GM18519 (cell line): Measurements from ENCODE around the gene CLEC9A.

Experiments used
- ATAC-seq: cut with Tn5 transposase; IDR thresholded peaks from one replicate; pipeline ENCODE4 v1.9.1; 2021; ENCODE audit warnings: mild to moderate bottlenecking, moderate library complexity; ENCODE audit not compliant: unreplicated experiment, low FRiP score

CLEC9A gene

DNA sequence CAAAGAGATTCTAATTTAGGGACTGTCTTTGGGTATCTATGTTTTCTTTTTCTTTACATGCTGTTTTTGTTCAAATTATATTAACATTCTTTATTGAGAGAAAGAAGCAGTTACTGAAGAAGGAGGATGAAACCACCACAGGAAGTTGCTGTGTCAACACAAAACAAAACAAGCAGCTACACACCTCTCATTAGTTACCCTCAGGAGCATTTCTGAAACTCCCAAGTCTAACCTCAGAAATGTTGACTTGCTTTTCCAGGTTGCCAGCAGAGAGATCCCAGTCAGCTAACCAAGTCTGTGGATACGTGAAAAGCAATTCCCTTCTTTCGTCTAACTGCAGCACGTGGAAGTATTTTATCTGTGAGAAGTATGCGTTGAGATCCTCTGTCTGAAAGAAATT, 34.8 kb downstream of the CLEC9A start:
- ATAC-seq, result no peak

DNA sequence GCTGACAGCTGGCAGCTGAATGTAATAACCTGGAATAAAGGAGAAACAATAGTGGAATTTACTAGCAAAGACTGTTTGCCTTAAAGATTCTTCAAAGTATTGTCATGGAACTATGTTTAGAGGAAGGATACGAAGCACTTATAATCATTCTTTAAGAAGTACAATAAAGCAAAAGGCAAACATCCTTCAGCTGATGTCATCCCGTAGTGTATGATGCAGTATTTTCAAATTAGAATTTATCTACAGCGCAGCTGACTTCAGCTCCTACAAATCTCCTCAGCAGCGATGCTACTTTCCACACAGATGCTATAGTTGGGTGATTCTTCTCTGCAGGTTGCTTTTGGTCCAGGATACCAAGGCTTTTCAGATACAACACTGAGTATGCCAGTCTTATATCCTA, 36.8 kb downstream of the CLEC9A start:
- no peak for ATAC-seq

DNA sequence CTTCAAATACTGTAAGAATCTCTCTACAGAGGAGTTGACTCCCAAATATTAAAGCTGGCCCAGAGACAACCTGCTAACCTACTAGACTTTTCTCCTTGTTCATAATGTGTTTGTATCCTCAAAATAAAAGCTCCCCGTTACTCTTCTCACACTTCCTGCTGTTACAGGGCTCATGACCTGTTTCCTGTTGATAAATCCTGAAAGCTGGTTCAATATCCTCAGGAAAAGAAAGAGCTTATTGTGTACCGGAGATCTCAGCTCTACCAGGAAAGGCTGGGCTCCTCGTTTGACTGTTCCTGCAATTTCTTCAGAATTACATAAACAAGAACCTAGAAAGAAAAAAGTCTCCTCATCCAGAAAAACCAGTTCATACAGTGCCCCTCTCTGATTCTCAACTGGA, 37.5 kb downstream of the CLEC9A start:
- ATAC-seq, result no peak

DNA sequence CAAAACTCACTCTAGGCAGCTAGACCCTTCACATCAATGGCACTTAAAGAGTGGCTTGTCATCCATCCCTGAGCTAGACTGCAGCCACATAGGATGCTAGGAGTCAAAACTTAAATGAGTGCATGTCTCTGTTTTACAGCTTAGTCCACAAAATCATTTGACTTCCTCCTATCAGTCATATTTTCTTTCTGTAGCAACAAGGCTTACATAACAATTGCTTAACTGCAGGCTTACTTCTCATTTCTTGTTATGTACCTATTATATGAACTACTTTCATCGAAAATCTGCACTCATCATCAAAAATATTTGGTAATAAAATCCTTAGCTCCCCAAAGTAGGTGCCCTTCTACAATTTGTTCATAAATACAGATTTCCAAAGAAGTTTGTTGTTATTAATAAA, 38.2 kb downstream of the CLEC9A start:
- ATAC-seq, result no peak

DNA sequence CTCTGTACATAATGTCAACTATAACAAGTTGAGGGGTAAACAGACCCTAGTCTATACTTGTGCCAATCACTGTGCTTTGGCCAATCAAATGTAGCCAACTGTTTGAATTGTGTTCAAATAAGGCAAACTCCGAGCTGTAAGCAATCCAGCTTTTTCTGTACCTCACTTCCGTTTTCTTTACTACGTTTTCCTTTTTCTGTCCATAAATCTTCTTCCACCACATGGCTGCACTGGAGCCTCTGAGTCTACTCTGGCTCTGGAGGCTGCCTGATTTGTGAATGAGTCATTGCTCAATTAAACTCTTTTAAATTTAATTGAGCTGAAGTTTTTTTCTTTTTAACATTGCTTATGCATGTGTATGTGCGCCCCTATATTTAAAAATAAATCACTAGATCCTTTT, 38.6 kb downstream of the CLEC9A start:
- ATAC-seq, result no peak

DNA sequence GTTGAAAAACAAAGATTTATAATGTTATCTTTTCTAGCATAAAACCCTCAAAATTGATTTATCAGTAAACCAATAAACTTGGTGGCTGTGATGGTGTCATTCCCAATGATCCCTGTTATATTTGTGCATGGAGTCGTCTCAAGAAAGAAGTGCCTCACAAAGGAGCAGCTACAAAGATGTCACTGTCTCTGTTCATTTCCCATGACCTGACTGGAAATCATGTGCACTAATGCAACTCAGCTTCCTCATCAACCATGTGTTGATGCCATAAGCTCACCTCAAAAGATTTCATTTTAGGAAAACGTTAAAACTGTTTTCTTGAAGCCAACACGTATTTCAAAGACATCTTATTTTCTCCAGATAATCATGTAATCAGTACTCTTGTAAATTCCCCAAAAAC, 39.5 kb downstream of the CLEC9A start:
- no peak for ATAC-seq

DNA sequence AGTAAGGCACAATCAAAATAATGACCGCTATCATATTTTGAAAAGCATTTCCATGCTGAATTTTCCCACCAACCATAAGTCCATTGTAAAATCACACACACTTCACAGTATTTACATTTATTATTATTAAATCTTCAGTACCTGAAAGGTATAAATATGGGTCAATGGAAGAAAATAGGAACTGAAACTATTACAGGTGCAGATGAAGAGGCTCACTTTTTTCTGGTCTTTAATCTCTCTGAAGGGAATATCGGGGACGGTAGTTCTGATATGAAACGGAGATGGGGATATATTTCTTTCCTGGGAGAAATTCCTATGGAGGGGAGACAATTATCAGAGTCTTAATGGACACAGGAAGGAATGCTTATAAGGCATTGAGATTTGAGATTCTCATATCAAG, 39.9 kb downstream of the CLEC9A start:
- no peak for ATAC-seq

DNA sequence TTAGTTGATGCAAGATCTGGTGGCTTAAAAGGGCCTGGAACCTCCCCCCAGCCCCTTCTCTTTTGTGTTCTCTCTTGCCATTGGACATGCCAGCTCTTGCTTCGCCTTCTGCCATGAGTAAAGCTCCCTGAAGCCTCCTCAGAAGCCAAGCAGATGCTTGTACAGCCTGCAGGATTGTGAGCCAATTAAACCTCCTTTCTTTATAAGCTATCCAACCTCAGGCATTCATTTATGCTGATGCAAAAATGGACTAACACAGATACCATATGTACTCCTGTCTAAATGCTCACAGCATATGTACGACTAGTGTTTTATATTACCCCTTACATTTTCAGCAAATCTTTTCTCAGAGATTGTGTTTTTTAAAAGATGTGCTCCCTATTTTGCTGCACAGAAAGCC, 41.6 kb downstream of the CLEC9A start:
- ATAC-seq, result no peak

DNA sequence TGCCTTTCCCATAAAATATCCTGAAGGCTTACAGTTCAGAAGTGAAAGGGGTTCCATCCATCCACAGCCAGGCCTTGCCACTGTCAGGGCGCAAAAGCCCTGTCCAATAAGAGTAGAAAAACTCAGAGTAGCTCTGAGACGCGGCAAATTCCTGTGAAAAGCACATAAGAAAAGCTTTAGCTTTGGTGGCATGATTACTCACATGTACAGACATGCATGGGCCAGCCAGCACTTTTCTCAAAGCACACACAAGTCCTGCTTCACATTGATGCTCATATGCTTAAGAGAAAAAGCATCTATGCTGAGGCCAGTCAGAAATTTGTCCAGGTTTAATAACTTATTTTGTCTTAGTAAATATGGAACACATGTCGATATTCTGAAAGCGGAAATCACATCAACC, 42.8 kb downstream of the CLEC9A start:
- no peak for ATAC-seq

DNA sequence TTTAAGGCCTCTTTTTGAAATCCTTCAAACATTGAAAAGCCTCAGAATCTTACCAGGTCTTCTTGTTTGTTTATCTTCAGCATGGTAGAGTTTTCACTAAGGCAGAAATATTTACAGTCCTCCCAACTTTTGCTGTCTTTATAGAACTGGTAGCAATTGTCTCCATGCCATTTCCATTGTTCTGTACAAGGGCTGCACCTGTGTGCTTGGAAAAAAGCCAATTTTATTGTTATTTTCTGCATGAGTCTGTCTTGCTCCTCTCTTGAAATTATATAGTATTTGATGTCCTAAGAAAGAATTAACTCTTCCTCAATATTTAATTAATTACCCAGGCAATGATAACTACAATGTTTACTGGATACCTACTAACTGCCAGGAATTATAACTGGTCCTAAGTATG, 45.0 kb downstream of the CLEC9A start:
- no peak for ATAC-seq

DNA sequence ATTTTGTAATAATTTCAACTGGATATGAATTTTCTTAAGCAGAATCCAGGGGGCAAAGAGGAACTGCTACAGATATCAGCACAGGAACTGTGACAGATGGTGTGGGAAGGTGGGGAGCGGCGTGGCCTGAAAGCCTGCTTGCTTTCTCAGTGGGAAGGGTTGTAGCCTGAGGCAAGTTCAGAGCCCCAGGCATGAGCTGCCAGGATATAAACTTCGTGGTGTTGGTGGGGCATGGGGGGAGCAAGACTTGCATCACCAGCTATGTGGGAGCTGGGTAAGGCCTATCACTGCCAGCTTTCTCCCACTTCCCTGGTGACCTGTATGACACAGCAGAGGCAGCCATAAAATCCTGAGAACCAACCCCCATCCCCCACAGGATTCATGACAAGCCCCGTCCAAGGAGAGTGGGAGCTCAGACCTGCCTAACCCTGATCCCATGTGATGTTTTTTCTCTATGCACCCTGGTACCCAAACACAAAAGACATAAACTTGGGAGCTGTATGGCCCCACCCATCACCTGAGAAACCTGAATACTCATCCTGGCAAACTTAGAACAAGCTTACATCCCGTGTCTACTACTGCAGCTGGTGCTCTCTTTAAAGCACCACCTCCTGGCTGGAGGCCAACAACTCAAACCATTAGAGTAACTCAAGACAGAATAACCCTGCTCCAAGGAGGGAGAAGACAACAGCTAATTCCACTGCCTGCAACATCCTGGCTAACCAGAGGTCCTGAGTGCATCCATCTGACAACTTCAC, 51.8 kb downstream of the CLEC9A start:
- ATAC-seq, result no peak

DNA sequence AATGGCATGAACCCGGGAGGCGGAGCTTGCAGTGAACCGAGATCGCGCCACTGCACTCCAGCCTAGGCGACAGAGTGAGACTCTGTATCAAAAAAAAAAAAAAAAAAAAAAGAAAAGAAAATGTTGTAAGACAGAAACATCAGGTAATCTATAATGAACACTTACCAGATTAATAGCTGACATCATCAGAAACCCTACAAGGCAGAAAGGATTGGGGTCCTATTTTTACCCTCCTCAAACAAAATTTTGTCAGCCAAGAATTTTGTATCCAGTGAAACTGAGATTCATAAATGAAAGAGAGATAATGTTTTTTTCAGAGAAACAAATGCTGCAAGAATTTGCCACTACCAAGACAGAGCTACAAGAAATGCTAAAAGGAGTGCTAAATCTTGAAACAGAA, 54.3 kb downstream of the CLEC9A start:
- ATAC-seq, result no peak

DNA sequence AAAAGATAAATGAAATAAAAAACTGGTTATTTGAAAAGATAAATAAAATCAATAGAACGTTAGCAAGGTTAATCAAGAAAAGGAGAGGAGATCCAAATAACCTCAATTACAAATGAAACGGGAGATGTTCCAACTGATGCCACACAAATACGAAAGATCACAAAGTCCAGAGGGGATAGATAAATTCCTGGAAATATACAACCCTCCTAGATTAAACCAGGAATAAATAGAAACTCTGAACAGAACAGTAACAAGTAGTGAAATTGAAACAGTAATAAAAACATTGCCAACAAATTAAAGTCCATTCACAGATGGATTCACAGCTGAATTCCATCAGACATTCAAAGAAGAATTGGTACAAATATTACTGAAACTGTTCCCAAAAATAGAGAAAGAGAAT, 55.9 kb downstream of the CLEC9A start:
- no peak for ATAC-seq

DNA sequence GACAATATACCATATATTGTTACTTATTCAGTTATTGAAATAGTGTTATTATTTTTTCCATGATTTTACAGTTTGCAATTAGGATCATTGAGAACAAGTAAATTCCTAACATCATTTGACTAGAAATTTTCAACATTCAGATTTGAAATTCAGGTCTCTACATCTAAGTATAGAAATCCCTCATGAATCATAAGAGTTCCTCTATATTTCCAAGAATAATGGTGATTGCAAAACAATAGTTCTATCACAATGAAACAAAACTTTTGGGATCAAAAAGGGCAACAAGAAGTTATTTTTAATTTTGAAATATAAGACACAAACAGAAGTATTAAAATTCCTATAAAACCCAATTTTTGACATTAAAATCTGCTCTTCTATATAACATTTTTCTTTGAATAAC, 57.5 kb downstream of the CLEC9A start:
- no peak for ATAC-seq

DNA sequence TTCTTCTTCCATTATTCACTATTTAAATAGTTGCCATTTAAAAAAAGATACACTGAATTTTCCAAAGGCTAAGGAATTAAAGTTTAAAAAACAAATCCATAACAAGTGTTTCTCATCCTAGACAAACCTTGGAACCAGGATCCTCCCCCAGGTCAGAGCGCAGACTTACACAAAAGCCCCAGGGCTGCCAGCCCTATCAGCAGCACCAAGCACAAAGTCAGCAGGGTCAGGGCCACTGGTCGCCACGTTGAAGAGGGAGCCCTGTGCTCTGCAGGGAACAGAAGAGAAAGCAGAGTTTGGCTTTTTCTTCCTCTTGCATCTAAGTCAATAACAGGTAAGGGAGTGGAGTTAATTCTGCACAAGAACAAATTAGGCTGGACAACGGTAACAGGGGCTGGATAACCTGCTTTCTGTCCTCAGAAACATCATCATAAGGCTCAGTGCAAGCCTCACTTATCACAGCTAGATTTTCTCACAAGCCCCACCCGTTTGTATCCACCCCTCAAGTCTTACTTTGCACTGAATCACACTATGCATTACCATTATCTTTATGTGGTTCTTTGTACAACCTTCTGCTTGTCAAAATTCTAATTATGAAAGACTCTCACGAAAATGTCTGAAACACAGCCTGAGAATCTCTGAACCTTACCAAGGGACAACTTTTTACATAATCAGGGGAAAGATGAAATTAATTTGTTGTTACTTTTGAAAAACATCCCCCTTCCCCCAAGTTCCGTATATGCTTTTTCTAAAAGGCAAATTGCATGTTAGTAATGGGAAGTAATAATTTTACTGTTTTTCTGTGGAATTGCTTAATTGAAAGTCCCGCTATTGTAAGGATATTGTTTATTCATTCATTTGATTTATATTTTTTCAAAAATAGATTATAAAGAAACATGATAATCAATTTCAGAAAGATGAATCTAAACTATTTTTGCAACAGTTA, 58.7 kb downstream of the CLEC9A start:
- no peak for ATAC-seq

DNA sequence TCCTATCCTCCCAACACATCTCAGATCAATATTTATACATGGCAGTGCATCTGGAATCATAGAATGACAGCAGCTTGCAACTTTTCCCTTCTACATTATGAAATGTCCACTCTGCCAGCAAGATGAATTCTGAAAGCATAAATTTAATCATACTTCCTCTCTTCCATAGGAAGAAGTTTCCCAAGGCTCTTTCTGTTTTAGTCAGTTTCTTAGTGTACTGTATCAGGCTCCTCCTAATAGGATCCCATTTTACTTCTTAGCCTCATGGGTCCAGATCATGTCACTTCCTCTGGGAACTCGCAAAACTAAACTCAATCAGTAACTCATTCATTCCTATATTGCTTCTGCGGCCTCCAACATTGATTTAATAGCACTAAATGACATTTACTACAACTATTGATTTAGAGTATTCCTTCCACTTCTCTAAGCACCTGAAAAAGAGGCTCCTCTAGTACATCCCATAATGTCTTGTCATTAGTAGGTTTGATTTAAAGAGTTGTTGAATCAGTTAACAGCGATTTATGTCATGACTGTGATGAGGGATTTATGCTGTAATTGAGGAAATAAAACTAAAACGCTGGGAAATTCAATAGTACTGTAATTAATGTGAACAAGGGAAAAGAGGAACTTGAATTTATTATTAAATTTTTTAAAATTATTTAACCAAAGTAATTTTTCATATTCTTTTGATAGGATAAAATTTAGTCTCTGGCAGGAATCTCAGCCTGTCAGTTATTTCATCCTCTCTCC, 64.3 kb downstream of the CLEC9A start:
- no peak for ATAC-seq

DNA sequence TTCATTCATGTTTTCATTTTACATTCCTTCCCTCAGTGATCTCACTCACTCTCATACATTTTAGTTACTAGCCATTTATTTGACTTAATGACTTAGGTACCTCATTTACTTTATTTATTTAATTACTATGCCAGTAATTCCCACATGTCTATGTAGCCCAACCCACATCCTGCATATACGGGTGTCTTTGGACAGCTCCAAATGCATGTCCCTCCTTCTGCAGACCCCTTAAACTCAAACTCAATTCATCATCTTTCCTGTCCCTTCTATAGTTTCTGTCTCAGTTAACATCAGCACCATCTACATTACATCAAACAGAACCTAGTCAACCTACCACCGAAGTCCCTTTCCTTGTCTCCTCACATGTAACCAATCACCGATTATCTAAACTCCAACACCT, 65.5 kb downstream of the CLEC9A start:
- no peak for ATAC-seq

DNA sequence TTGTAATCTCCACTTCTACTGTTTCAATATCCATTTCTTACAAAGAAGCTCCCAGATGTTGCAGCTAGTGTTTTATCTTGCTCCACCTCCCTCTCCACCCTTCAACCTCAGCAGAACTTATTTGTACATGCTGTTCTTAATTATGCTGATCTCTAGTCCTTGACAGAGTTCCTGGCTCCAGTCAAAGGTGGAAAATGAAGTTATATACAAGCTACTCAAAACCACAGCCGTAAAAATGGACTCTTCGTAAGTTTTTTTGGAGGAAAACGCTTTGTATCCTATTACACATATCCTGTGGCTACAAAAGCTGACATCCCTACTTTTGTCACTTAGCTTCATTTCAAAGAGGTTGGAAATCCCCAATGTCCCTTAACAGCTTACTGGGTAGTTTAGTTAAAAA, 67.0 kb downstream of the CLEC9A start:
- no peak for ATAC-seq

DNA sequence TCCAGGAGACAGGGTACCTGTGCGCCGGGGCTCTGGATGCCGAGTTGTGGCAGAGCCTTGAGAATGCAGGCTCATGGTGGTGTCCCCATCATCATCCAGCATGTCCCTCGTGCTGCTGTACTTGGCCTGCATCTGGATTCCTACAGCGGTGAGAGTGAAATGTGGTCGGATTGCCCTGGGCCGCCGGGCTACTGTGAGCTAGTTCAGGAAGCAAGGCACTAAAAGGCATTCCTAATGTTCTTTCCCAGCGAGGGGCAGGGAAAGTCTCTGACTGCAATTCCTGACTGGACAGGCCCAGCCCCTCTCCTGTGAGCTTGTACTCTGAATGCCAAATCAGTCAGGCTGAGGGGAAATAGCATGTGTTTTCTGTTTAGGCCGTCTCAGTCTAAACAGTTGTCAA, 68.3 kb downstream of the CLEC9A start, which contains the start of gene CLEC1A:
CLEC1A (minus strand) TSS at position 195 of the 400 bp plus-strand sequence; CDS start at position 132, 63 bp downstream.
- ATAC-seq, result no peak

DNA sequence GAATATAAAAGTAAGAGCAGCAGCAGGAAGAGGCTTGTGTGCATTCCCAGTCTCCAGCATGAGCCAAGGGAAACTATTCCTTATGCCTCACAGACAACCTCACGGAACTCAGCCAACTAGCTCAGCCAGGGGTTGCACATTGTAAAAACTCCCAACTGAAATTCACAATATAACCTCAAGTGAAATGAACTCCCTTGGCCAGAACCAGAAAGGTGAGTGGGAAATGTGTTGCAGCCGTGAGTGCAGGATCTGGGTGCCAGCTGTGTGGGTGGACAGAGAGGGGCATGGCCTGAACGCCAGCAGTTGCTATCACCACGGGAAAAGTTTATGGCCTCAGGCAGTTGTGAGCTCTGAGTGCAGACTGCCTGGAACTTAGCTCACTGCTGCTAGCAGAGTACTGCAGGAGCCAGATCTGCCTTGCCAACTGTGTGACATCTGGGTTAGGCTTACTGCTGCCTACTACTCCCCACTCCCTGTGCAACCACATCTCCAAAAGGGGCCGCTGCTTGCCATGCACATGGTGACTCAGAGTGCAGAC, 70.6 kb downstream of the CLEC9A start:
- no peak for ATAC-seq
